Body of pancreas (tissue), 4 donors: ENCODE data around the gene BSX. TPM values are rescaled to one million over a fixed set of nuclear protein-coding genes. Genes with fewer than 3 reads are reported as not detected.

Experiments used
- ATAC-seq: fragments of 150-250 bp; one replicate; pipeline ENCODE4 v1.9.1; 2016
- DNase-seq, 4 donors: peaks; one replicate each; pipeline ENCODE4 v3.0.0-alpha.2; 2019
- H3K27ac ChIP-seq, 4 donors: fragments of 200-600 bp; sonication (generic); 1 replicate in 3 of 4; 2 replicates in 1 of 4; pipeline versions ENCODE4 v1.5.1 to v1.6.1; 2016 to 2019; ENCODE audit warnings: mild to moderate bottlenecking in 1 of 4, mixed read lengths in 1 of 4, moderate library complexity in 1 of 4
- H3K27me3 ChIP-seq, 2 donors: fragments of 200-600 bp; sonication (generic); one replicate each; pipeline ENCODE4 v1.6.0; 2016; ENCODE audit warnings: mild to moderate bottlenecking in 1 of 2
- H3K36me3 ChIP-seq, 2 donors: fragments of 200-600 bp; sonication (generic); replicated peaks in 1 of 2; 2 replicates each; pipeline ENCODE4 v1.5.1; 2016; ENCODE audit warnings: low read depth in 2 of 2; ENCODE audit not compliant: insufficient read depth in 1 of 2
- H3K4me1 ChIP-seq: fragments of 200-600 bp; sonication (generic); one replicate; pipeline ENCODE4 v1.6.0; 2016
- H3K4me3 ChIP-seq, 2 donors: fragments of 200-600 bp; sonication (generic); 1 replicate in 1 of 2; 2 replicates in 1 of 2; pipeline ENCODE4 v1.5.1; 2016 to 2019
- H3K9me3 ChIP-seq, 3 donors: fragments of 200-600 bp; sonication (generic); 1 replicate in 2 of 3; 2 replicates in 1 of 3; pipeline ENCODE4 v1.5.1; 2016
- POLR2A ChIP-seq, 3 donors: fragments of 450-650 bp; IDR thresholded peaks; one replicate each; pipeline ENCODE4 v1.6.1; 2016; ENCODE audit warnings: antibody characterized with exemption in 3 of 3, mild to moderate bottlenecking in 2 of 3
- WGBS, 2 donors: methylation state at CpG; one replicate each; pipeline ENCODE4 v1.1.5; 2017; 5-methylcytosine and 5-hydroxymethylcytosine counted together
- intact Hi-C: fragments of 100-400 bp; cut with DNase I; formaldehyde crosslinking; loops from one replicate; pipeline ENCODE4 v1.15.1; 2023
- total RNA-seq, 2 donors: library from RNA; depleted of rRNA; stranded (reverse); fragments of >200 nt; gene quantifications; one replicate each; pipeline ENCODE4 v1.1.0, GENCODE V29; 2016
- TF ChIP-seq, protein P1 (sequence below), 7 experiments: fragments of 450-650 bp in 4 of 7; fragments of 200-600 bp in 3 of 7; sonication (generic) in 3 of 7; IDR thresholded peaks; one replicate each; pipeline ENCODE4 v1.5.1; 2016 to 2019; ENCODE audit warnings: antibody characterized with exemption in 7 of 7

BSX gene
- total RNA-seq, 2 donors from 2014 or later, result not detected

DNA sequence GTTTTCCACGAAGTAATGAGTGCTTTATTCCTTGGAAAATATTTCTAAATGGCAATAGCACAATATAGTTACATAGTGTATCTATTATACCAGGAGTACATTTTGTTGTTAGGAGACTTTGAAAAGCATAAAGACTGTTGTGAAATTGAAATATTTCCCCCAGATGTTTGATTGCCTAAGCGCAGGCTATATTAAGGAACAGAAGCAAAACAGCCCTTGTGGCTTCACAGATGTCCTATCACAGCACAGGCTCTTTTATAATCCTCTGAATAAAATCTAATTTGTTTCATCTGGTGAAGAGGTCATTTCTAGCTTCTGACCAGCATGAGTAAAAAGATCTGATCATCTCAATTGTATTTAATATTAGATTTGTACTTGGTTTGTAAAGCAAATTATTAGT, 48.2 kb downstream of the BSX start:
- Histone ChIP-seq H3K27me3 (no peaks in the 10 kb centered on the region), H3K4me1 (no peaks in the 10 kb centered on the region), H3K36me3 (no peaks in the 10 kb centered on the region), H3K4me3 (no peak overlapping the region), H3K27ac (no peak overlapping the region), H3K9me3 (no peaks in the 10 kb centered on the region)
- intact Hi-C loops, result no loop called here
- no peak for TF ChIP-seq POLR2A (IDR thresholded peaks at IDR 0.05)
- TF ChIP-seq, protein P1, sequence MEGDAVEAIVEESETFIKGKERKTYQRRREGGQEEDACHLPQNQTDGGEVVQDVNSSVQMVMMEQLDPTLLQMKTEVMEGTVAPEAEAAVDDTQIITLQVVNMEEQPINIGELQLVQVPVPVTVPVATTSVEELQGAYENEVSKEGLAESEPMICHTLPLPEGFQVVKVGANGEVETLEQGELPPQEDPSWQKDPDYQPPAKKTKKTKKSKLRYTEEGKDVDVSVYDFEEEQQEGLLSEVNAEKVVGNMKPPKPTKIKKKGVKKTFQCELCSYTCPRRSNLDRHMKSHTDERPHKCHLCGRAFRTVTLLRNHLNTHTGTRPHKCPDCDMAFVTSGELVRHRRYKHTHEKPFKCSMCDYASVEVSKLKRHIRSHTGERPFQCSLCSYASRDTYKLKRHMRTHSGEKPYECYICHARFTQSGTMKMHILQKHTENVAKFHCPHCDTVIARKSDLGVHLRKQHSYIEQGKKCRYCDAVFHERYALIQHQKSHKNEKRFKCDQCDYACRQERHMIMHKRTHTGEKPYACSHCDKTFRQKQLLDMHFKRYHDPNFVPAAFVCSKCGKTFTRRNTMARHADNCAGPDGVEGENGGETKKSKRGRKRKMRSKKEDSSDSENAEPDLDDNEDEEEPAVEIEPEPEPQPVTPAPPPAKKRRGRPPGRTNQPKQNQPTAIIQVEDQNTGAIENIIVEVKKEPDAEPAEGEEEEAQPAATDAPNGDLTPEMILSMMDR (IDR thresholded peaks at IDR 0.05), result no peak
- DNase-seq (no peak), ATAC-seq (no peak)
- 48 to 56% methylated on average over 2 of the region's 2 CpGs for WGBS, 2 donors

DNA sequence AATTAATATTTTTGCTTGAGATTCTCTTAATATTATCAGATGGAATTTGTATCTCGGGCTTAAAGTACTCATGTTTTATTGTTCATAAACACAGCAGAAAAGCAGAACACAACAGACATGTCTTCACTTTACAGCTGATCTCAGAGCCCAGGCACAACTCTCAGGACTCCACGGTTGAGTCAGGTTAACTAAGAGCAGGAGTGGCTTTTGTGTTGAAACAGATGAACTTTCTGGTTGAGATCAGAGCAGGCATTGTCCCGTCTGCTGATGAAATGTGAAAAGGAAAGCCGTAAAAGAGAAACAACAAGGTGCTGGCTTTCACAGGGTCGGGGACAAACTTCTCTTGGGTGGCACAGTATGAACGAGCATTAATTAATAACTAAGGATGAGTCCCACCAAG, 50.1 kb downstream of the BSX start:
- 68 to 78% methylated on average over 6 of the region's 6 CpGs for WGBS, 2 donors
- Histone ChIP-seq H3K4me3 (no peak overlapping the region), H3K36me3 (no peaks in the 10 kb centered on the region), H3K9me3 (no peaks in the 10 kb centered on the region), H3K27me3 (no peaks in the 10 kb centered on the region), H3K27ac (no peak overlapping the region), H3K4me1 (no peaks in the 10 kb centered on the region)
- TF ChIP-seq, protein P1 (IDR thresholded peaks at IDR 0.05), result no peak
- TF ChIP-seq POLR2A (IDR thresholded peaks at IDR 0.05), result no peak
- intact Hi-C loops, result no loop called here
- no peak for DNase-seq
- ATAC-seq, result no peak

Other genes with a start within 250 kb of the BSX start
- not detected for gene CRTAM, start 143.3 kb downstream of the BSX start, total RNA-seq
- 1 to 10 TPM; 2.3 TPM for gene JHY, start 99.1 kb downstream of the BSX start, total RNA-seq
- gene HSPA8, start 80.3 kb upstream of the BSX start, total RNA-seq, result 100 to 1,000 TPM; 423 to 660 TPM
- 10 to 100 TPM; 10.1 to 22.1 TPM for gene CLMP, start 213.4 kb upstream of the BSX start, total RNA-seq